Measurements from ENCODE around the gene CPNE6.
"Not testable (repeated sequence)": the region's sequence is repeated elsewhere in the genome, so short reads cannot be mapped to it uniquely, and the experiment has no call there.

CPNE6 gene

DNA sequence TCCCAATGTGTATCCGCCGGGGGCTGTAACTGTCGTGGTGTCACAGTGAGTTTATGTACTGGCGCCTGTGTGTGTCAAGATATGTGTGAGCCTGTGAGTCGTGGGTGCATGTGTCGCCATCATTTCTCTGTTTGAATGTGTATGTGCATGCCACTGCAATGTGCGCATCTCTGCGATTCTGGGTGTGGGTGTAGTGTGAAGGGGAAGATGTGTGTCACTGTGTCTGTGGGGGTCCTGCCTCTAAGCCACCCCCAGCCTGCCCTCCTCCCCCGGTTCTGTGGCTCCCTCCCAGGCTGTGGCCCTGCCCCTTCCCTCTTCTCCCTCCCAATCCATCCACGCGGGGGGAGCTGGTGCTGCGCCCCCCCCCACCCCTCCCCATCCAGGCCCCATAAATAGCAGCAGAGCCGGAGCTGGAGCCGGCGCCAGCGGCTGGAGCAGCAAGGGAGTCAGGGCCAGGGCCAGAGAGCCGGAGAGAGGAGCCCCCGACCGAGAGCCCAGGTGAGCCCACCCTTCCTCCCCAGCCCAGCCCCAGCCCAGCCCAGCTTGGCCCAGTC, at the start of gene CPNE6:
TSS of gene CPNE6 (plus strand) at position 419 of the 554 bp plus-strand sequence. CDS start 1,375 bp downstream, outside the sequence.
- Histone ChIP-seq H3K36me3 (ENCODE audit: insufficient read depth, low read length) (no peaks in the 10 kb centered on the region), H3K9me3 (ENCODE audit: low read length) (no peaks in the 10 kb centered on the region), H3F3A (ENCODE audit: insufficient read depth, low read length) (no peaks in the 10 kb centered on the region), H4K20me1 (ENCODE audit: insufficient read depth, low read length) (no peaks in the 10 kb centered on the region), H3K9ac (ENCODE audit: low read length) (no peak within 1 kb of the TSS), H3K27me3 (ENCODE audit: insufficient read depth, low read length) (peaks cover 15% of the 10 kb centered on the region; the same call in 1 of the 2 replicates), H3K4me1 (ENCODE audit: insufficient read depth, low read length, severe bottlenecking) (peaks cover 7% of the 10 kb centered on the region), H3K4me3 (ENCODE audit: low read depth, low read length, poor library complexity, severe bottlenecking) (no peak within 1 kb of the TSS), H3K4me2 (ENCODE audit: low read length) (no peak within 1 kb of the TSS), H3K27ac (ENCODE audit: low read depth, low read length, poor library complexity, severe bottlenecking) (no peak within 1 kb of the TSS), H3K79me2 (ENCODE audit: insufficient read depth, low read length) (no peaks in the 10 kb centered on the region), H3K9me2 (ENCODE audit: low read depth, low read length) (no peaks in the 10 kb centered on the region), H2AFZ (ENCODE audit: low read length) (no peak within 1 kb of the TSS)
- TF ChIP-seq EZH2 (IDR thresholded peaks at IDR 0.05; ENCODE audit: borderline replicate concordance, low read length) (no peak), CTCF (IDR thresholded peaks at IDR 0.05; ENCODE audit: low read length) (no peak)

- H3K9me2 ChIP-seq (ENCODE audit: low read depth, low read length); H3K27me3 ChIP-seq (ENCODE audit: insufficient read depth, low read length); H3K4me3 ChIP-seq (ENCODE audit: low read depth, low read length, poor library complexity, severe bottlenecking); H4K20me1 ChIP-seq (ENCODE audit: insufficient read depth, low read length); H3K27ac ChIP-seq (ENCODE audit: low read depth, low read length, poor library complexity, severe bottlenecking); H3K4me2 ChIP-seq (ENCODE audit: low read length); H3K9me3 ChIP-seq (ENCODE audit: low read length); H3K36me3 ChIP-seq (ENCODE audit: insufficient read depth, low read length); H3K79me2 ChIP-seq (ENCODE audit: insufficient read depth, low read length); H3F3A ChIP-seq (ENCODE audit: insufficient read depth, low read length); H3K9ac ChIP-seq (ENCODE audit: low read length); H2AFZ ChIP-seq (ENCODE audit: low read length); H3K4me1 ChIP-seq (ENCODE audit: insufficient read depth, low read length, severe bottlenecking): not testable (repeated sequence)
Measured at GRCh38 chr14:24024939-24025418, 46.4 kb upstream of the CPNE6 start.

DNA sequence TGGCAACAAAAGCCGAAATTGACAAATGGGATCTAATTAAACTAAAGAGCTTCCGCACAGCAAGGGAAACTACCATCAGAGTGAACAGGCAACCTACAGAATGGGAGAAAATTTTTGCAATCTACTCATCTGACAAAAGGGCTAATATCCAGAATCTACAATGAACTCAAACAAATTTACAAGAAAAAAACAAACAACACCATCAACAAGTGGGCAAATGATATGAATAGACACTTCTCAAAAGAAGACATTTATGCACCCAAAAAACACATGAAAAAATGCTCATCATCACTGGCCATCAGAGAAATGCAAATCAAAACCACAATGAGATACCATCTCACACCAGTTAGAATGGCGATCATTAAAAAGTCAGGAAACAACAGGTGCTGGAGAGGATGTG, 41.7 kb upstream of the CPNE6 start:
- not testable (repeated sequence) for H3K27me3 ChIP-seq (ENCODE audit: insufficient read depth, low read length); H3K9me2 ChIP-seq (ENCODE audit: low read depth, low read length); H3K9me3 ChIP-seq (ENCODE audit: low read length); H3K36me3 ChIP-seq (ENCODE audit: insufficient read depth, low read length); H3K4me1 ChIP-seq (ENCODE audit: insufficient read depth, low read length, severe bottlenecking); H3K27ac ChIP-seq (ENCODE audit: low read depth, low read length, poor library complexity, severe bottlenecking); H3K79me2 ChIP-seq (ENCODE audit: insufficient read depth, low read length); H2AFZ ChIP-seq (ENCODE audit: low read length); H3K4me3 ChIP-seq (ENCODE audit: low read depth, low read length, poor library complexity, severe bottlenecking); H3K4me2 ChIP-seq (ENCODE audit: low read length); H3F3A ChIP-seq (ENCODE audit: insufficient read depth, low read length); H4K20me1 ChIP-seq (ENCODE audit: insufficient read depth, low read length); H3K9ac ChIP-seq (ENCODE audit: low read length)

DNA sequence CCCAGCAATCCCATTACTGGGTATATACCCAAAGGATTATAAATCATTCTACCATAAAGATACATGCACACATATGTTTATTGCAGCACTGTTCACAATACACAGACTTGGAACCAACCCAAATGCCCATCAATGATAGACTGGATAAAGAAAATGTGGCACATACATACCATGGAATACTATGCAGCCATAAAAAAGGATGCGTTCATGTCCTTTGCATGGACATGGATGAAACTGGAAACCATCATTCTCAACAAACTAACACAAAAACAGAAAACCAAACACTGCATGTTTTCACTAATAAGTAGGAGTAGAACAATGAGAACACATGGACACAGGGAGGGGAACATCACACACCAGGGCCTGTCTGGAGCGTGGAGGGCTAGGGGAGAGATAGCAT, 40.0 kb upstream of the CPNE6 start:
- H2AFZ ChIP-seq (ENCODE audit: low read length); H3K4me3 ChIP-seq (ENCODE audit: low read depth, low read length, poor library complexity, severe bottlenecking); H3K9me2 ChIP-seq (ENCODE audit: low read depth, low read length); H3K4me2 ChIP-seq (ENCODE audit: low read length); H3F3A ChIP-seq (ENCODE audit: insufficient read depth, low read length); H3K9ac ChIP-seq (ENCODE audit: low read length); H3K9me3 ChIP-seq (ENCODE audit: low read length); H3K27me3 ChIP-seq (ENCODE audit: insufficient read depth, low read length); H3K4me1 ChIP-seq (ENCODE audit: insufficient read depth, low read length, severe bottlenecking); H3K36me3 ChIP-seq (ENCODE audit: insufficient read depth, low read length); H3K79me2 ChIP-seq (ENCODE audit: insufficient read depth, low read length); H3K27ac ChIP-seq (ENCODE audit: low read depth, low read length, poor library complexity, severe bottlenecking); H4K20me1 ChIP-seq (ENCODE audit: insufficient read depth, low read length): not testable (repeated sequence)

Data from OCI-LY1 (cell line).